HUES64 (cell line): Measurements from ENCODE around the gene DYNC1LI1.

ENCODE experiments used
- H3K27ac ChIP-seq: 2 replicates; pipeline ENCODE4 v1.7.0; 2013; ENCODE audit warnings: low read depth, low read length, inconsistent platforms
- H3K27me3 ChIP-seq: 2 replicates; pipeline ENCODE4 v1.6.1; 2013; ENCODE audit warnings: mild to moderate bottlenecking, low read length; ENCODE audit not compliant: insufficient read depth
- H3K36me3 ChIP-seq: 2 replicates; pipeline ENCODE4 v1.6.1; 2013; ENCODE audit warnings: mild to moderate bottlenecking, low read length; ENCODE audit not compliant: insufficient read depth
- H3K4me1 ChIP-seq: 2 replicates; pipeline ENCODE4 v1.6.1; 2013; ENCODE audit warnings: mild to moderate bottlenecking, low read length, moderate library complexity; ENCODE audit not compliant: insufficient read depth
- H3K4me3 ChIP-seq: 2 replicates; pipeline ENCODE4 v1.5.1; 2013; ENCODE audit warnings: mild to moderate bottlenecking, low read length, moderate library complexity
- H3K9ac ChIP-seq: 2 replicates; pipeline ENCODE4 v1.6.1; 2013; ENCODE audit warnings: mild to moderate bottlenecking, low read depth, low read length
- H3K9me3 ChIP-seq: 2 replicates; pipeline ENCODE4 v1.6.1; 2013; ENCODE audit warnings: low read depth, low read length; ENCODE audit not compliant: insufficient read depth
- whole genome bisulfite sequencing: fragments of 150-250, 120-280 bp; methylation state at CpG from one replicate; pipeline ENCODE4 v1.1.7; 2013; ENCODE audit warnings: missing lambda C conversion rate; 5-methylcytosine and 5-hydroxymethylcytosine counted together

Gene DYNC1LI1

DNA sequence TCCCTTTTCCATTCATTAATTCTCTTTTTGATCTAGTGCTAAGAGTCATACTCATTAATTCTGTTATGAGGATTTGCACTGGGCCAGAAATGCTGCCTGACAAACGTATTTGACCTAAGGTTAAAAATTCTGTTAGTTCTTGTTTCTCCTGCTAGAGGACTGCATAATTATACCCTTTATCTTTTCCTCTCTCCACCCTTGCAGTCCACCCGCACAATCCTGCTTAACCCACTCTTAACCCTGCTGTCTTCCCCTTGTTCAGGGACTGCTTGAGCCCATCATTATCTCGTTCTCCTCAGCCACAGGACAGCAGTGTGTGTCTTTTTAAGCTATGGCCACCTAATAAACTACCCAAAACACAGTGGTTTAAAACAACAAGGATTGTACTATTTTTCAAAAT lies 31.1 kb upstream of the DYNC1LI1 start:
- 87% methylated on average over 3 of the region's 3 CpGs for WGBS
- H3K36me3 ChIP-seq: no peaks in the 10 kb centered on the region
- H3K9ac ChIP-seq: no peak overlapping the region
- no peak overlapping the region for H3K4me3 ChIP-seq
- H3K27me3 ChIP-seq: no peaks in the 10 kb centered on the region
- 0 out of 2 replicates have a peak, but pooled peaks cover 5% of the 10 kb centered on the region for H3K4me1 ChIP-seq
- H3K27ac ChIP-seq: no peak overlapping the region
- no peaks in the 10 kb centered on the region for H3K9me3 ChIP-seq

GRCh38 chr3:32597656-32598055 lies 27.0 kb upstream of the DYNC1LI1 start:
- Histone ChIP-seq H3K9ac (no peak overlapping the region), H3K4me3 (no peak overlapping the region), H3K36me3 (no peaks in the 10 kb centered on the region), H3K27me3 (peaks cover 4% of the 10 kb centered on the region; the same call in 1 of the 2 replicates), H3K27ac (no peak overlapping the region), H3K9me3 (no peaks in the 10 kb centered on the region), H3K4me1 (peaks cover 16% of the 10 kb centered on the region)
- WGBS: 78% methylated on average over 2 of the region's 2 CpGs

GRCh38 chr3:32596909-32597369 lies 26.3 kb upstream of the DYNC1LI1 start:
- Histone ChIP-seq H3K9me3 (no peaks in the 10 kb centered on the region), H3K4me3 (no peak overlapping the region), H3K27ac (no peak overlapping the region), H3K4me1 (peaks cover 21% of the 10 kb centered on the region), H3K36me3 (no peaks in the 10 kb centered on the region), H3K27me3 (peaks cover 4% of the 10 kb centered on the region; the same call in 1 of the 2 replicates), H3K9ac (no peak overlapping the region)
- 90% methylated on average over 8 of the region's 8 CpGs for WGBS

DNA sequence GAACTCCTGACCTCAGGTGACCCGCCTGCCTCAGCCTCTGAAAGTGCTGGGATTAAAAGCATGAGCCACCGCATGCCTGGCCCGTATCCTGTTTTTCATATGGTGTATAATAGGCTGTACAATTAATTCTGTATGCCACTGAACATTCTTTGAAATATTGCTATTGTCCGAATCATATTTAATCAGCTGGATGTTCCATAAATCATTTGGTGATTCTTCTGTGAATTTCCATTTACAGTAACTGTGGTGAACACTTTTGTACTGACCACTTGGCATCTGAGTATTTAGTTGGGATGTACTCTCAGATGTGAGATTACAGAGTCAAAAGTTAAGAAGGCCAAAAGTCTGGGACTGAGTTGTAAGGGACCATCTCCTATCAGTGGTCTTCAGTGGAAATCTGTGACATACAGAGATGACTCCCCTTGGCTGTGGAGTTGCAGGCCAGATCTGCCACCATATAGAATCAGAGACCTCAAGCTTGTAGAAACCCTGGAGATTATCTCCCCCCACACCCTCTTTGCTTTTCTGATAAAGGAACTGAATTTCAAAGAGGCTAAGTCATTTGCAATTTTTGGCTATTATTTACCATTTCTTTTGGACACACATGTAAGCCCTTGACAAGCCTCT lies 25.7 kb upstream of the DYNC1LI1 start:
- H3K4me1 ChIP-seq: peaks cover 27% of the 10 kb centered on the region
- H3K9ac ChIP-seq: no peak overlapping the region
- H3K9me3 ChIP-seq: no peaks in the 10 kb centered on the region
- WGBS: 96% methylated on average over 4 of the region's 4 CpGs
- H3K36me3 ChIP-seq: no peaks in the 10 kb centered on the region
- peaks cover 4% of the 10 kb centered on the region; the same call in 1 of the 2 replicates for H3K27me3 ChIP-seq
- H3K27ac ChIP-seq: no peak overlapping the region
- no peak overlapping the region for H3K4me3 ChIP-seq

GRCh38 chr3:32595323-32595722 lies 24.7 kb upstream of the DYNC1LI1 start:
- Histone ChIP-seq H3K9ac (no peak overlapping the region), H3K4me3 (no peak overlapping the region), H3K4me1 (peaks cover 28% of the 10 kb centered on the region), H3K36me3 (no peaks in the 10 kb centered on the region), H3K27me3 (peaks cover 4% of the 10 kb centered on the region; the same call in 1 of the 2 replicates), H3K9me3 (no peaks in the 10 kb centered on the region), H3K27ac (no peak overlapping the region)
- 60% methylated on average over 2 of the region's 2 CpGs for WGBS

- Histone ChIP-seq H3K4me1 (peaks cover 28% of the 10 kb centered on the region), H3K4me3 (no peak overlapping the region), H3K27me3 (peaks cover 4% of the 10 kb centered on the region; the same call in 1 of the 2 replicates), H3K36me3 (no peaks in the 10 kb centered on the region), H3K27ac (no peak overlapping the region), H3K9ac (no peak overlapping the region), H3K9me3 (no peaks in the 10 kb centered on the region)
- WGBS: 90% methylated on average over 3 of the region's 4 CpGs
Measured at GRCh38 chr3:32593903-32594525, 23.4 kb upstream of the DYNC1LI1 start.

DNA sequence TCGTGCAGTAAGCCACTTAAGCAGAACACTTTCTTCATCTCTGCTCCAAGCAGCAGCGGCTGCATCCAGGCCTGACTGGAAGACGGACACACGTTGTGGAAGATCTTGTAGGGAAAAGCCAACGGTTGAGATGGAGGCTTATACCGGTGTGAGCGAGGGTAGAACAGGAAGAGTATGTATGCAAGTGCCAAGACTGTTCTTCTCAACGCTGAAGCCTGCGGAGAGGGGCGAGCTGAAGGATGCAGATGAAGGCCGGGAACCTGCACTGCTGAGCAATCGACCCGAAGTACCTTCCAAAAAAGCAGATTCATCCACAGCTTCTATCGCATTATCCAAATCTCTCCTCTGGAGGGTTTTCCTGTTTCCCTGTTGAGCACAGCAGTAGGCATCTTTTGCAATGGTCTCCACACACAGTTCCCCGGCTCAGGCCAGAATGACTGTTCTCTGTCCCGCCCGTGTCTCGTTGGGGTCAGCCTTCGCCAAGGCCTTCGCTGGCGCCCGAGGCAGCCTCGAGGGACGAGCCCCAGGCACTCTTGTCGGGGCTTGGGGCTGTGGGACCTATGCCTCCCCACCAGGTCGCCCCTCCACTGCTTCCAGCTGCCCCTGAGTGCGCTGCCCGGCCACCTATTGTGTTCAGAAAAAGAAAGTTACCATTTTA lies 22.2 kb upstream of the DYNC1LI1 start:
- H3K4me3 ChIP-seq: peak overlapping the region; percentile 23
- H3K9ac ChIP-seq: no peak overlapping the region
- no peaks in the 10 kb centered on the region for H3K36me3 ChIP-seq
- 34% methylated on average over 28 of the region's 28 CpGs for WGBS
- H3K4me1 ChIP-seq: peaks cover 28% of the 10 kb centered on the region
- H3K27me3 ChIP-seq: peaks cover 4% of the 10 kb centered on the region; the same call in 1 of the 2 replicates
- H3K27ac ChIP-seq: no peak overlapping the region
- no peaks in the 10 kb centered on the region for H3K9me3 ChIP-seq

GRCh38 chr3:32592011-32592410 lies 21.4 kb upstream of the DYNC1LI1 start:
- H3K4me1 ChIP-seq: peaks cover 28% of the 10 kb centered on the region
- no peak overlapping the region for H3K9ac ChIP-seq
- H3K27me3 ChIP-seq: peaks cover 4% of the 10 kb centered on the region; the same call in 1 of the 2 replicates
- no peak overlapping the region; the same call in 1 of the 2 replicates for H3K27ac ChIP-seq
- WGBS: 25% methylated on average over 1 of the region's 2 CpGs
- H3K4me3 ChIP-seq: peak overlapping the region; percentile 21; the same call in 1 of the 2 replicates
- H3K36me3 ChIP-seq: no peaks in the 10 kb centered on the region
- no peaks in the 10 kb centered on the region for H3K9me3 ChIP-seq

GRCh38 chr3:32591186-32591585 lies 20.5 kb upstream of the DYNC1LI1 start:
- H3K4me3 ChIP-seq: no peak overlapping the region
- no peaks in the 10 kb centered on the region for H3K36me3 ChIP-seq
- peaks cover 4% of the 10 kb centered on the region; the same call in 1 of the 2 replicates for H3K27me3 ChIP-seq
- no peak overlapping the region for H3K27ac ChIP-seq
- 91% methylated on average over 4 of the region's 4 CpGs for WGBS
- peaks cover 28% of the 10 kb centered on the region for H3K4me1 ChIP-seq
- H3K9ac ChIP-seq: no peak overlapping the region
- no peaks in the 10 kb centered on the region for H3K9me3 ChIP-seq

DNA sequence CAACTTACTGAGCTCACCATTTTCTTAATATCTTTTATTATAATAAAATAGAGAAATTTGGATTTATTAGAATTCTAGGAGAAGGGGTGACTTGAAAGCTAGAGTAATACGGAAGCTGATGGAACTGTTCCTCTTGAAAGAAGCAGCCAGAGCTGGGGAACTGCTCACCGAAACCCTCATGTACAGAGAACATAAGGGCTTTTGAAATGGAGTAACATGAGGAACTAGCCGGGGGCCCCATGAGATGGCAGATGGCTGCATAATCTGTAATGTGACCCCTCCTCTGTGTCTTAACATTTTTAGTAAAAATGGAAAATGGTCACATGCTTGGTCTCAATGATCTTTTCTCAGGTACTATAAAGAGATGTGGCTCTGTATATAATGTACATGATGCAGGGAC lies 15.7 kb upstream of the DYNC1LI1 start:
- H3K9ac ChIP-seq: no peak overlapping the region
- no peak overlapping the region for H3K4me3 ChIP-seq
- no peak overlapping the region for H3K27ac ChIP-seq
- 94% methylated on average over 3 of the region's 3 CpGs for WGBS
- no peaks in the 10 kb centered on the region for H3K36me3 ChIP-seq
- no peaks in the 10 kb centered on the region; the same call in 1 of the 2 replicates for H3K27me3 ChIP-seq
- H3K9me3 ChIP-seq: no peaks in the 10 kb centered on the region
- peaks cover 1% of the 10 kb centered on the region for H3K4me1 ChIP-seq

GRCh38 chr3:32584660-32585059 lies 14.0 kb upstream of the DYNC1LI1 start:
- Histone ChIP-seq H3K4me3 (no peak overlapping the region), H3K36me3 (no peaks in the 10 kb centered on the region), H3K27me3 (no peaks in the 10 kb centered on the region), H3K9ac (no peak overlapping the region), H3K4me1 (no peaks in the 10 kb centered on the region), H3K27ac (no peak overlapping the region), H3K9me3 (no peaks in the 10 kb centered on the region)
- 91% methylated on average over 1 of the region's 1 CpG for whole genome bisulfite sequencing
